Choroid plexus epithelial cell (primary cell): ENCODE measurements around the gene MYO5C.

Experiments used
- DNase-seq: peaks from one replicate; pipeline ENCODE4 v3.0.0-alpha.2; 2010; ENCODE audit warnings: low read depth
- H3K4me3 ChIP-seq: 2 replicates; pipeline ENCODE4 v1.5.1; 2011; ENCODE audit warnings: low read depth, mild to moderate bottlenecking, control low read depth, low read length, moderate library complexity
- TF ChIP-seq, protein P1 (sequence below): conservative IDR thresholded peaks from 2 replicates; pipeline ENCODE4 v1.5.1; 2011; ENCODE audit warnings: low read depth, mild to moderate bottlenecking, control low read depth, inconsistent platforms, low read length, moderate library complexity

Gene MYO5C

GRCh38 chr15:52146261-52146660, 149.3 kb downstream of the MYO5C start:
- H3K4me3 ChIP-seq = no peak overlapping the region

GRCh38 chr15:52144656-52145178, 150.9 kb downstream of the MYO5C start:
- TF ChIP-seq, protein P1, sequence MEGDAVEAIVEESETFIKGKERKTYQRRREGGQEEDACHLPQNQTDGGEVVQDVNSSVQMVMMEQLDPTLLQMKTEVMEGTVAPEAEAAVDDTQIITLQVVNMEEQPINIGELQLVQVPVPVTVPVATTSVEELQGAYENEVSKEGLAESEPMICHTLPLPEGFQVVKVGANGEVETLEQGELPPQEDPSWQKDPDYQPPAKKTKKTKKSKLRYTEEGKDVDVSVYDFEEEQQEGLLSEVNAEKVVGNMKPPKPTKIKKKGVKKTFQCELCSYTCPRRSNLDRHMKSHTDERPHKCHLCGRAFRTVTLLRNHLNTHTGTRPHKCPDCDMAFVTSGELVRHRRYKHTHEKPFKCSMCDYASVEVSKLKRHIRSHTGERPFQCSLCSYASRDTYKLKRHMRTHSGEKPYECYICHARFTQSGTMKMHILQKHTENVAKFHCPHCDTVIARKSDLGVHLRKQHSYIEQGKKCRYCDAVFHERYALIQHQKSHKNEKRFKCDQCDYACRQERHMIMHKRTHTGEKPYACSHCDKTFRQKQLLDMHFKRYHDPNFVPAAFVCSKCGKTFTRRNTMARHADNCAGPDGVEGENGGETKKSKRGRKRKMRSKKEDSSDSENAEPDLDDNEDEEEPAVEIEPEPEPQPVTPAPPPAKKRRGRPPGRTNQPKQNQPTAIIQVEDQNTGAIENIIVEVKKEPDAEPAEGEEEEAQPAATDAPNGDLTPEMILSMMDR = no peak
- peak; percentile 65 for DNase-seq
- no peak overlapping the region for H3K4me3 ChIP-seq

More at GRCh38 chr15:52146261-52146660, 149.3 kb downstream of the MYO5C start:
- TF ChIP-seq, protein P1 = no peak
- no peak for DNase-seq

GRCh38 chr15:52143873-52144272, 151.7 kb downstream of the MYO5C start:
- DNase-seq = peak; percentile 94
- no peak overlapping the region for H3K4me3 ChIP-seq
- TF ChIP-seq, protein P1 = no peak
